Upper lobe of left lung (tissue), 4 donors: Measurements from ENCODE around the gene NAA30.

Experiments used
- POLR2AphosphoS5 ChIP-seq, 2 donors: sonication (generic); formaldehyde crosslinking; IDR thresholded peaks; one replicate each; pipeline ENCODE4 v1.5.1; 2017; ENCODE audit warnings: antibody characterized with exemption in 2 of 2
- TF ChIP-seq, protein P1 (sequence below), 6 experiments: fragments of 450-650 bp in 4 of 6; fragments of 200-600 bp in 2 of 6; sonication (generic) in 2 of 6; IDR thresholded peaks; one replicate each; pipeline ENCODE4 v1.5.1; 2016 to 2019; ENCODE audit warnings: antibody characterized with exemption in 6 of 6

GRCh38 chr14:57375156-57375555, 15.2 kb upstream of the NAA30 start:
- no peak for TF ChIP-seq POLR2AphosphoS5 (IDR thresholded peaks at IDR 0.05)
- TF ChIP-seq, protein P1, sequence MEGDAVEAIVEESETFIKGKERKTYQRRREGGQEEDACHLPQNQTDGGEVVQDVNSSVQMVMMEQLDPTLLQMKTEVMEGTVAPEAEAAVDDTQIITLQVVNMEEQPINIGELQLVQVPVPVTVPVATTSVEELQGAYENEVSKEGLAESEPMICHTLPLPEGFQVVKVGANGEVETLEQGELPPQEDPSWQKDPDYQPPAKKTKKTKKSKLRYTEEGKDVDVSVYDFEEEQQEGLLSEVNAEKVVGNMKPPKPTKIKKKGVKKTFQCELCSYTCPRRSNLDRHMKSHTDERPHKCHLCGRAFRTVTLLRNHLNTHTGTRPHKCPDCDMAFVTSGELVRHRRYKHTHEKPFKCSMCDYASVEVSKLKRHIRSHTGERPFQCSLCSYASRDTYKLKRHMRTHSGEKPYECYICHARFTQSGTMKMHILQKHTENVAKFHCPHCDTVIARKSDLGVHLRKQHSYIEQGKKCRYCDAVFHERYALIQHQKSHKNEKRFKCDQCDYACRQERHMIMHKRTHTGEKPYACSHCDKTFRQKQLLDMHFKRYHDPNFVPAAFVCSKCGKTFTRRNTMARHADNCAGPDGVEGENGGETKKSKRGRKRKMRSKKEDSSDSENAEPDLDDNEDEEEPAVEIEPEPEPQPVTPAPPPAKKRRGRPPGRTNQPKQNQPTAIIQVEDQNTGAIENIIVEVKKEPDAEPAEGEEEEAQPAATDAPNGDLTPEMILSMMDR (IDR thresholded peaks at IDR 0.05): no peak
